Uterus (tissue), 4 donors: Measurements from ENCODE around the gene TOMM22. TPM values are rescaled to one million over a fixed set of nuclear protein-coding genes. Genes with fewer than 3 reads are reported as not detected.

Source experiments
- DNase-seq, 2 donors: peaks; one replicate each; pipeline ENCODE4 v3.0.0-alpha.2; 2019 to 2020
- H3K27ac ChIP-seq, 2 donors: fragments of 200-600 bp; sonication (generic); 1 replicate in 1 of 2; 2 replicates in 1 of 2; pipeline ENCODE4 v1.5.1; 2016 to 2018
- H3K27me3 ChIP-seq, 2 donors: fragments of 200-600 bp; sonication (generic); one replicate each; pipeline ENCODE4 v1.5.1; 2018 to 2019; ENCODE audit warnings: control low read depth in 1 of 2
- H3K36me3 ChIP-seq, 2 donors: fragments of 200-600 bp; sonication (generic); one replicate each; pipeline ENCODE4 v1.5.1; 2019; ENCODE audit warnings: control low read depth in 1 of 2
- H3K4me1 ChIP-seq, 2 donors: fragments of 200-600 bp; sonication (generic); one replicate each; pipeline ENCODE4 v1.5.1; 2018 to 2019; ENCODE audit warnings: control low read depth in 1 of 2
- H3K4me3 ChIP-seq, 2 donors: fragments of 200-600 bp; sonication (generic); 1 replicate in 1 of 2; 2 replicates in 1 of 2; pipeline ENCODE4 v1.5.1; 2018 to 2019; ENCODE audit warnings: mild to moderate bottlenecking in 1 of 2
- H3K9me3 ChIP-seq, 2 donors: fragments of 200-600 bp; sonication (generic); one replicate each; pipeline ENCODE4 v1.5.1; 2019; ENCODE audit warnings: control low read depth in 1 of 2
- POLR2A ChIP-seq, 2 donors: fragments of 450-650 bp; IDR thresholded peaks; one replicate each; pipeline ENCODE4 v1.6.1; 2016; ENCODE audit warnings: antibody characterized with exemption in 2 of 2, mild to moderate bottlenecking in 1 of 2, moderate library complexity in 1 of 2
- intact Hi-C: fragments of 100-400 bp; cut with DNase I; formaldehyde crosslinking; loops from one replicate; pipeline ENCODE4 v1.15.1; 2023; ENCODE audit warnings: low total_unique reads
- total RNA-seq, 4 donors: library from RNA; depleted of rRNA in 3 of 4; stranded (reverse); fragments of >200 nt in 3 of 4; gene quantifications; one replicate each; pipeline versions ENCODE4 v1.1.0 to v1.2.4, GENCODE V29; 2014 to 2023
- TF ChIP-seq, protein P1 (sequence below), 4 experiments: fragments of 200-600 bp in 2 of 4; fragments of 450-650 bp in 2 of 4; sonication (generic) in 2 of 4; IDR thresholded peaks; one replicate each; pipeline ENCODE4 v1.5.1; 2016 to 2019; ENCODE audit warnings: antibody characterized with exemption in 4 of 4, mild to moderate bottlenecking in 2 of 4, moderate library complexity in 1 of 4
- donor health status: DM: yes; HTN: yes; CAD: no.

TOMM22 gene
- total RNA-seq, 4 donors from 2014 or later, result 17.6 to 62.5 (median 48.4) TPM

DNA sequence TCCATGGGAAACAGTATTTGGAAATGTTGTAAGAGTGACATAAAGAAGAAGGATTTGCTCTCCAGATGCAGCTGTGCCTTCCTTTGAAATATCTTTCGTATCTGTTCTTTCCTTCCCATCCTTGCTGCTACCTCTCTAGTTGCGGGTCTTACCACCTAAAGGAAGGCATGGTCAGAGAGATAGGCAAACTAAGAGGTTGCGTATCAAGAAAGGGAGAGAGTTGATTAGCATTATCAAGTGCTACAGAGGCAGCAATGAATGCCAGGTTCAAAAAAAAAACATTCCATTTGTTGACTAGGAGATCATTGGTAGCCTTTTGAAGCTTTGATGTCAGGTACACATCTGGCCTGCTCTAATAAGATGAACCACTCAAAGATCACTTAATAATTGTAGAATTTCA, 28.6 kb downstream of the TOMM22 start:
- intact Hi-C loops, result no loop called here
- Histone ChIP-seq H3K27ac (no peak overlapping the region), H3K4me1 (no peaks in the 10 kb centered on the region), H3K4me3 (no peak overlapping the region), H3K9me3 (no peaks in the 10 kb centered on the region), H3K36me3 (no peaks in the 10 kb centered on the region), H3K27me3 (no peaks in the 10 kb centered on the region)
- TF ChIP-seq, protein P1, sequence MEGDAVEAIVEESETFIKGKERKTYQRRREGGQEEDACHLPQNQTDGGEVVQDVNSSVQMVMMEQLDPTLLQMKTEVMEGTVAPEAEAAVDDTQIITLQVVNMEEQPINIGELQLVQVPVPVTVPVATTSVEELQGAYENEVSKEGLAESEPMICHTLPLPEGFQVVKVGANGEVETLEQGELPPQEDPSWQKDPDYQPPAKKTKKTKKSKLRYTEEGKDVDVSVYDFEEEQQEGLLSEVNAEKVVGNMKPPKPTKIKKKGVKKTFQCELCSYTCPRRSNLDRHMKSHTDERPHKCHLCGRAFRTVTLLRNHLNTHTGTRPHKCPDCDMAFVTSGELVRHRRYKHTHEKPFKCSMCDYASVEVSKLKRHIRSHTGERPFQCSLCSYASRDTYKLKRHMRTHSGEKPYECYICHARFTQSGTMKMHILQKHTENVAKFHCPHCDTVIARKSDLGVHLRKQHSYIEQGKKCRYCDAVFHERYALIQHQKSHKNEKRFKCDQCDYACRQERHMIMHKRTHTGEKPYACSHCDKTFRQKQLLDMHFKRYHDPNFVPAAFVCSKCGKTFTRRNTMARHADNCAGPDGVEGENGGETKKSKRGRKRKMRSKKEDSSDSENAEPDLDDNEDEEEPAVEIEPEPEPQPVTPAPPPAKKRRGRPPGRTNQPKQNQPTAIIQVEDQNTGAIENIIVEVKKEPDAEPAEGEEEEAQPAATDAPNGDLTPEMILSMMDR (IDR thresholded peaks at IDR 0.05), result no peak
- TF ChIP-seq POLR2A (IDR thresholded peaks at IDR 0.05), result no peak
- no peak for DNase-seq

DNA sequence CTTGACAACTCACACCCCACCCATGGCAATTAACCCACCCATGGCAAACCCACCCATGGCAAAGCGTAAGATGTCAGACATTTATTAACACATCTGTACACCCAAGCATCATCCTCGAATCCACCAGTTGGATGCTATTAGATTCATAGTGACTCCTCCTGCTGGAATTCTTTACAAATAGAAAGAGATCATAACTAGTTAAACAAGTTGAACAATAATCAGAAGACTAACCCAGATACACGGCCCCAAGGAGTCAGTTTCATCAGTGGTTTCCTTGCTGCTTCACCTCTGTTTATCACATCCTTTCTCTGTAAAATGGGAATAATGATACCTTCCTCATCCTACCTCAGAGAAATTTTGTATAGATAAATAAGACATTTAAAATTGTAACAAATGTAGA, 29.1 kb downstream of the TOMM22 start:
- H3K27me3 ChIP-seq, result no peaks in the 10 kb centered on the region
- H3K4me1 ChIP-seq, result no peaks in the 10 kb centered on the region
- no peaks in the 10 kb centered on the region for H3K36me3 ChIP-seq
- no peaks in the 10 kb centered on the region for H3K9me3 ChIP-seq
- intact Hi-C loops, result no loop called here
- no peak for DNase-seq
- no peak for TF ChIP-seq POLR2A (IDR thresholded peaks at IDR 0.05)
- TF ChIP-seq, protein P1 (IDR thresholded peaks at IDR 0.05), result no peak
- no peak overlapping the region for H3K27ac ChIP-seq
- H3K4me3 ChIP-seq, result no peak overlapping the region

DNA sequence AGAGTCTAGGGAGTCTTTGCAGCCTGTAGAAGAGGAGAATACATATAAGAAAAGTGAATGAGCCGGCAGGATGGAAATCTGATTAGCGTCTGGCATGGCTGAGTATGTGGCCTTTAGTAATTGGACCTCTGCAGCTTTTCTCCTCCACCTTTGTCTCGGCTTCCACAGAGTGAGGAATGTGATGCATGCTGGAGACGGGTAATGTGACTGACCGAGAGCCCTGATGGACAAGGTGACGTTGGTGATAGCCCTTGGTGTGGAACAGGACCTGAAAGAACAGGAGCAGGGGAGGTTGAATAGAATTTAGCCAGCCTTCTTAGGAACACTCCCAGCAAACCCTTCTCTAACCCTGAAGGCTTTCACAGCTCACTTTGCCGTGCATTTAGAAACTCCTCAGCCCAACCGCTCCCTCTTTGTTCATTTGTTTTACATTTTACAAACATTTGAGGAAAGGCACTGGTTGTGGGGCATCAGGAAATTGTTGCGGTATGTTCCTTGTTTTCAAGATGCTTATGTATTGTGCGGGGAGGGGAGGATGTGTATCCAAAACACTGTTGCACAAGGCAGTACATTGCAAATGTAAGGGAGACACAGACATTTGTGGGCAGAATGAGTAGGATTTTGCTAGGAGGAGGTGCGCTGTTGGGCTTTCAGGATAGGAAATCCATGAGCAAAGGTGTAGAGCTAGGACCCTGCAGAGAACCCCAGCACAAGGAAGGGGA, 30.9 kb downstream of the TOMM22 start:
- TF ChIP-seq POLR2A (IDR thresholded peaks at IDR 0.05), result no peak
- TF ChIP-seq, protein P1 (IDR thresholded peaks at IDR 0.05), result no peak
- Histone ChIP-seq H3K4me1 (no peaks in the 10 kb centered on the region), H3K27me3 (no peaks in the 10 kb centered on the region), H3K9me3 (no peaks in the 10 kb centered on the region), H3K4me3 (no peak overlapping the region), H3K27ac (no peak overlapping the region), H3K36me3 (no peaks in the 10 kb centered on the region)
- intact Hi-C loops, result no loop called here
- no peak for DNase-seq

DNA sequence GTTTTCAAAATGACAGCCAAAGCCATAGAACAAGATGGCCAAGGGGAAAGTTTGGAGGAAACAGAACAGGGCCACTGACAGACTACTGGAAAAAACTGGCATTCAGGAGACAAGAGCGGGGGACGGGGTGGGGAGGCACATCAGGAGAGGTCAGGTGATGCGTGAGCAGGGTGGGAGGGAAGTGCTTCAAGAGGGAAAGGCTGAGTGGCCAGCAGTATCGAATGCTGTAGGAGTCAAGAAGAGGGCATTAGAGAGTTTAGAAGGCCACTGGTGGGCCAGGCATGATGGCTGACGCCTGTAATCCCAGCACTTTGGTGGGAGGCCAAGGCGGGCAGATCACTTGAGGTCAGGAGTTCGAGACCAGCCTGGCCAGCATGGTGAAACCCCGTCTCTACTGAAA, 32.2 kb downstream of the TOMM22 start:
- no peak for TF ChIP-seq POLR2A (IDR thresholded peaks at IDR 0.05)
- TF ChIP-seq, protein P1 (IDR thresholded peaks at IDR 0.05), result no peak
- Histone ChIP-seq H3K27ac (peak overlapping the region in 1 of 2 donors; percentile 31), H3K36me3 (no peaks in the 10 kb centered on the region), H3K4me3 (no peak overlapping the region), H3K9me3 (no peaks in the 10 kb centered on the region), H3K27me3 (no peaks in the 10 kb centered on the region), H3K4me1 (no peaks in the 10 kb centered on the region)
- intact Hi-C loops, result no loop called here
- no peak for DNase-seq

DNA sequence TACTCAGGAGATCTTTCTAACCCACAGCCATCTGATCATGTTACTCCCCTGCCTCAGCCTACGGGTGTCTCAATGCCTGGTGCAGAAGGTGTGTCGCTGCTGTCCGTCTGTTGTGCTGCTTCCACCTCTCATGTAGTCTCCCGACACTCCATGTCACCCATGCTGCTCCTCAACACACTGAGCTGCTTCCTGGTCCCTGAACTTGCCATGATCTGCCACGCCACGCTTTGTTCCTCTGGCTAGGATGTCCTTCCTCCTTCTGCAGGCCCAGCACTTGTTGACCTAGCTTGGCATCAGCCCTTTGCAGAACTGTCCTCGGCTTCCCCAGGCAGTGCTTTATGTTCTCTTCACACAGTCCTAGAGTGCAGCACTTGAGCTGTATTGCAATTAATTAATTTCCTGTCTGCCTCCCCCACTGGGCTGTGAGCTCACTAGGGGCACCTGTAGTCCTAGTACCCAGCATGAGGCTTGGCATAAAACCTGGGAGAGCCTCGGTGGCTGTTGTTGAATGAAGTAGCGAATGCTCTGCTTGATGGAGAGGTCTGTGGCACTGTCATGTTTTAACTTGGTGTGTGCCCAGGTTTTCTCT, 33.5 kb downstream of the TOMM22 start:
- Histone ChIP-seq H3K36me3 (no peaks in the 10 kb centered on the region), H3K4me1 (no peaks in the 10 kb centered on the region)
- intact Hi-C loops, result no loop called here

More for the DNA sequence above, 33.5 kb downstream of the TOMM22 start:
- Histone ChIP-seq H3K9me3 (no peaks in the 10 kb centered on the region), H3K4me3 (no peak overlapping the region), H3K27me3 (no peaks in the 10 kb centered on the region), H3K27ac (peak overlapping the region; percentile 3 to 31)
- DNase-seq, result no peak
- TF ChIP-seq, protein P1 (IDR thresholded peaks at IDR 0.05), result no peak
- no peak for TF ChIP-seq POLR2A (IDR thresholded peaks at IDR 0.05)
